ENCODE measurements around the gene TYMP.

TYMP gene

DNA sequence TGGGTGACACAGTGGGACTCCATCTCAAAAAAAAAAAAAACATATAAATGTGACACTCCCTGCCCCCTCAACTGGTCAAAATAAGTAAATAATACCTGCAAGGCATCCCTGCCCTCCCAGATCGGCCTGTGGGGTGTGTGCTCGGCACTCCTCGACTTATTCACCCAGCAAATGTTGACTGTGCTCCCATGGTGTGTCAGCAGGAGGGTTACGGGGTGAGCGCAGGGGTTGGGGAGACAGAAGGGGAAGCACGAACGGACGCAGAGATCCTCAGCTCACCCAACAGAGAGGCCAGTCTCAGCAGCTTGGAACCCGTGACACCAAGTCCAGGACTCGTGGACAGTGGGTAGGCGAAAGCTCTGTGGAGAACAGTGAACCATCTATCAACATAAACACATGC, 50.1 kb downstream of the TYMP start:
- TF ChIP-seq, protein P1, sequence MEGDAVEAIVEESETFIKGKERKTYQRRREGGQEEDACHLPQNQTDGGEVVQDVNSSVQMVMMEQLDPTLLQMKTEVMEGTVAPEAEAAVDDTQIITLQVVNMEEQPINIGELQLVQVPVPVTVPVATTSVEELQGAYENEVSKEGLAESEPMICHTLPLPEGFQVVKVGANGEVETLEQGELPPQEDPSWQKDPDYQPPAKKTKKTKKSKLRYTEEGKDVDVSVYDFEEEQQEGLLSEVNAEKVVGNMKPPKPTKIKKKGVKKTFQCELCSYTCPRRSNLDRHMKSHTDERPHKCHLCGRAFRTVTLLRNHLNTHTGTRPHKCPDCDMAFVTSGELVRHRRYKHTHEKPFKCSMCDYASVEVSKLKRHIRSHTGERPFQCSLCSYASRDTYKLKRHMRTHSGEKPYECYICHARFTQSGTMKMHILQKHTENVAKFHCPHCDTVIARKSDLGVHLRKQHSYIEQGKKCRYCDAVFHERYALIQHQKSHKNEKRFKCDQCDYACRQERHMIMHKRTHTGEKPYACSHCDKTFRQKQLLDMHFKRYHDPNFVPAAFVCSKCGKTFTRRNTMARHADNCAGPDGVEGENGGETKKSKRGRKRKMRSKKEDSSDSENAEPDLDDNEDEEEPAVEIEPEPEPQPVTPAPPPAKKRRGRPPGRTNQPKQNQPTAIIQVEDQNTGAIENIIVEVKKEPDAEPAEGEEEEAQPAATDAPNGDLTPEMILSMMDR (IDR thresholded peaks at IDR 0.05), result no peak
- Mint-ChIP-seq H3K27ac (no peak overlapping the region), H3K4me3 (peak overlapping the region; percentile 67), H3K4me1 (peaks cover 39% of the 10 kb centered on the region), H3K9me3 (peaks cover 8% of the 10 kb centered on the region), H3K27me3 (ENCODE audit: low read depth, poor library complexity) (peaks cover 36% of the 10 kb centered on the region), H3K36me3 (ENCODE audit: low read depth) (no peaks in the 10 kb centered on the region)
- no peak for DNase-seq

DNA sequence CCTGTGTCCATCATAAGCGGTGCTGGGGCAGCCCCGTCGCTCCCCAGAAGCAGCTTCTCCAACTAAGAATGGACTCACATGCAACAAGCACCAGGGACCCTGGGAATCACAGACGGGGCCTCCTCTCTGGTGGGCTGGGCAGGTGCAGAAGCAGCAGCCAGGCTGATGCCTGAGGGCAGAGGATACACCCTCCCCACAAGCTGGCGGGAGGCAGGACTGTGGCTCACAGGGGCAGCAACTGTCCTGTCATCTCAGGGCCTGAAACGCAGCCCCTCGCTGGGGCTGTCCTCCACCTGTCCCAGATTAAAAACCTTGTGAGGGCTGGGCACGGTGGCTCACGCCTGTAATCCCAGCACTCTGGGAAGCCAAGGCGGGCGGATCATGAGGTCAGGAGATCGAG, 51.9 kb downstream of the TYMP start:
- TF ChIP-seq, protein P1 (IDR thresholded peaks at IDR 0.05), result no peak
- no peak overlapping the region for H3K4me3 Mint-ChIP-seq
- H3K36me3 Mint-ChIP-seq (ENCODE audit: low read depth), result no peaks in the 10 kb centered on the region
- peaks cover 8% of the 10 kb centered on the region for H3K9me3 Mint-ChIP-seq
- H3K27me3 Mint-ChIP-seq (ENCODE audit: low read depth, poor library complexity), result peaks cover 36% of the 10 kb centered on the region
- peaks cover 47% of the 10 kb centered on the region for H3K4me1 Mint-ChIP-seq
- no peak overlapping the region for H3K27ac Mint-ChIP-seq
- no peak for DNase-seq

DNA sequence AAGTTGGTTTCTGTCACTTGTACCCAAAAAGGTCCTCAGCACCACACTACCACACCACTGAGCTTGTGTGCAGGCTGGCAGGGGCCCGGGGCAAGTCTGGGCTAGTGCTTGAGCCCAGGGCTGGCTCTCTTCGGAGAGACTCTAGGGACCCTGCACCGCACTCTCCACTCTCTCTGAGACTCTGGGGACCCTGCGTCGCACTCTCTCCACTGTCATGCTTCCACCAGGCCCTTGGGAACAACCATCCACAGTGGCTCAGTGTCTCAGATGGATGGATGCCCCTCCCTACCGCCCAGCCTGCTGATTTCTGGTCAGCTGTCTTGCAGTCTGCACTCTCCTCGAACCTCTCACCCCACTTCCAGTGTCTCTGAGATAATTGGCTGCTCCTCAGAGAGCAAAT, 52.9 kb downstream of the TYMP start:
- no peak for DNase-seq
- TF ChIP-seq, protein P1 (IDR thresholded peaks at IDR 0.05), result no peak
- no peak overlapping the region for H3K27ac Mint-ChIP-seq
- H3K9me3 Mint-ChIP-seq, result peaks cover 8% of the 10 kb centered on the region
- peaks cover 58% of the 10 kb centered on the region for H3K4me1 Mint-ChIP-seq
- H3K36me3 Mint-ChIP-seq (ENCODE audit: low read depth), result no peaks in the 10 kb centered on the region
- peak overlapping the region; percentile 39 for H3K4me3 Mint-ChIP-seq
- H3K27me3 Mint-ChIP-seq (ENCODE audit: low read depth, poor library complexity), result peaks cover 36% of the 10 kb centered on the region
